ENCODE data around the gene RET. TPM values are rescaled to one million over a fixed set of nuclear protein-coding genes. Genes with fewer than 3 reads are reported as not detected.

Gene RET
- total RNA-seq, 1 experiment from 2014 or later: 21.4 TPM

- ChIA-PET CTCF (no interaction called here), POLR2A (no interaction called here)
- no peak overlapping the region for H3K27ac Mint-ChIP-seq
- peaks cover 5% of the 10 kb centered on the region; the same call in 1 of the 2 replicates for H3K4me1 Mint-ChIP-seq
- H3K9me3 Mint-ChIP-seq: peaks cover 25% of the 10 kb centered on the region
- peaks cover 7% of the 10 kb centered on the region for H3K36me3 Mint-ChIP-seq
- DNase-seq (ENCODE audit: low spot score) (no peak), ATAC-seq (no peak)
- TF ChIP-seq ZNF396 (CRISPR knock-in tag; IDR thresholded peaks at IDR 0.05; ENCODE audit: borderline replicate concordance) (no peak), EMX1 (CRISPR knock-in tag; IDR thresholded peaks at IDR 0.05) (no peak)
- H3K4me3 Mint-ChIP-seq: no peak overlapping the region
- no peaks in the 10 kb centered on the region; the same call in 1 of the 2 replicates for H3K27me3 Mint-ChIP-seq (ENCODE audit: low read depth)
Measured at GRCh38 chr10:43037440-43037839, 39.4 kb upstream of the RET start.

- Mint-ChIP-seq H3K4me1 (peaks cover 6% of the 10 kb centered on the region; the same call in 1 of the 2 replicates), H3K27ac (no peak overlapping the region)
- POLR2A ChIA-PET: no interaction called here
Measured at GRCh38 chr10:43037942-43038782, 38.7 kb upstream of the RET start.

GRCh38 chr10:43038783-43039623 is 37.9 kb upstream of the RET start:
- Mint-ChIP-seq H3K36me3 (no peaks in the 10 kb centered on the region), H3K4me3 (no peak overlapping the region), H3K27ac (no peak overlapping the region), H3K4me1 (peaks cover 11% of the 10 kb centered on the region), H3K27me3 (ENCODE audit: low read depth) (no peaks in the 10 kb centered on the region; the same call in 1 of the 2 replicates), H3K9me3 (peaks cover 10% of the 10 kb centered on the region)
- no peak for DNase-seq (ENCODE audit: low spot score)
- POLR2A ChIA-PET: no interaction called here
- CTCF ChIA-PET: interaction anchor here (0.6 to 2.1 kb wide), 3 partner anchors 37 to 198 kb away, joined by 3 to 7 read pairs (median 3); no protein-coding TSS in a partner anchor
- ATAC-seq: no peak
- TF ChIP-seq, protein P1, sequence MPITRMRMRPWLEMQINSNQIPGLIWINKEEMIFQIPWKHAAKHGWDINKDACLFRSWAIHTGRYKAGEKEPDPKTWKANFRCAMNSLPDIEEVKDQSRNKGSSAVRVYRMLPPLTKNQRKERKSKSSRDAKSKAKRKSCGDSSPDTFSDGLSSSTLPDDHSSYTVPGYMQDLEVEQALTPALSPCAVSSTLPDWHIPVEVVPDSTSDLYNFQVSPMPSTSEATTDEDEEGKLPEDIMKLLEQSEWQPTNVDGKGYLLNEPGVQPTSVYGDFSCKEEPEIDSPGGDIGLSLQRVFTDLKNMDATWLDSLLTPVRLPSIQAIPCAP (CRISPR knock-in tag; IDR thresholded peaks at IDR 0.05): no peak
- TF ChIP-seq CBFB (CRISPR knock-in tag; IDR thresholded peaks at IDR 0.05; ENCODE audit: low read depth) (no peak), ZMAT4 (CRISPR knock-in tag; IDR thresholded peaks at IDR 0.05) (no peak), JAZF1 (CRISPR knock-in tag; IDR thresholded peaks at IDR 0.05) (no peak), SP1 (CRISPR knock-in tag; conservative IDR thresholded peaks at IDR 0.05) (no peak), TEAD1 (CRISPR knock-in tag; IDR thresholded peaks at IDR 0.05) (no peak), ZNF671 (CRISPR knock-in tag; IDR thresholded peaks at IDR 0.05) (no peak), GTF2I (CRISPR knock-in tag; conservative IDR thresholded peaks at IDR 0.05) (no peak), MXD4 (CRISPR knock-in tag; IDR thresholded peaks at IDR 0.05; ENCODE audit: borderline replicate concordance) (no peak)
- TF ChIP-seq, protein P2, sequence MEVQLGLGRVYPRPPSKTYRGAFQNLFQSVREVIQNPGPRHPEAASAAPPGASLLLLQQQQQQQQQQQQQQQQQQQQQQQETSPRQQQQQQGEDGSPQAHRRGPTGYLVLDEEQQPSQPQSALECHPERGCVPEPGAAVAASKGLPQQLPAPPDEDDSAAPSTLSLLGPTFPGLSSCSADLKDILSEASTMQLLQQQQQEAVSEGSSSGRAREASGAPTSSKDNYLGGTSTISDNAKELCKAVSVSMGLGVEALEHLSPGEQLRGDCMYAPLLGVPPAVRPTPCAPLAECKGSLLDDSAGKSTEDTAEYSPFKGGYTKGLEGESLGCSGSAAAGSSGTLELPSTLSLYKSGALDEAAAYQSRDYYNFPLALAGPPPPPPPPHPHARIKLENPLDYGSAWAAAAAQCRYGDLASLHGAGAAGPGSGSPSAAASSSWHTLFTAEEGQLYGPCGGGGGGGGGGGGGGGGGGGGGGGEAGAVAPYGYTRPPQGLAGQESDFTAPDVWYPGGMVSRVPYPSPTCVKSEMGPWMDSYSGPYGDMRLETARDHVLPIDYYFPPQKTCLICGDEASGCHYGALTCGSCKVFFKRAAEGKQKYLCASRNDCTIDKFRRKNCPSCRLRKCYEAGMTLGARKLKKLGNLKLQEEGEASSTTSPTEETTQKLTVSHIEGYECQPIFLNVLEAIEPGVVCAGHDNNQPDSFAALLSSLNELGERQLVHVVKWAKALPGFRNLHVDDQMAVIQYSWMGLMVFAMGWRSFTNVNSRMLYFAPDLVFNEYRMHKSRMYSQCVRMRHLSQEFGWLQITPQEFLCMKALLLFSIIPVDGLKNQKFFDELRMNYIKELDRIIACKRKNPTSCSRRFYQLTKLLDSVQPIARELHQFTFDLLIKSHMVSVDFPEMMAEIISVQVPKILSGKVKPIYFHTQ (CRISPR knock-in tag; IDR thresholded peaks at IDR 0.05): no peak
- TF ChIP-seq, protein P3, sequence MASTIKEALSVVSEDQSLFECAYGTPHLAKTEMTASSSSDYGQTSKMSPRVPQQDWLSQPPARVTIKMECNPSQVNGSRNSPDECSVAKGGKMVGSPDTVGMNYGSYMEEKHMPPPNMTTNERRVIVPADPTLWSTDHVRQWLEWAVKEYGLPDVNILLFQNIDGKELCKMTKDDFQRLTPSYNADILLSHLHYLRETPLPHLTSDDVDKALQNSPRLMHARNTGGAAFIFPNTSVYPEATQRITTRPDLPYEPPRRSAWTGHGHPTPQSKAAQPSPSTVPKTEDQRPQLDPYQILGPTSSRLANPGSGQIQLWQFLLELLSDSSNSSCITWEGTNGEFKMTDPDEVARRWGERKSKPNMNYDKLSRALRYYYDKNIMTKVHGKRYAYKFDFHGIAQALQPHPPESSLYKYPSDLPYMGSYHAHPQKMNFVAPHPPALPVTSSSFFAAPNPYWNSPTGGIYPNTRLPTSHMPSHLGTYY (CRISPR knock-in tag; IDR thresholded peaks at IDR 0.05): no peak

More at GRCh38 chr10:43037942-43038782, 38.7 kb upstream of the RET start:
- ATAC-seq: no peak
- Mint-ChIP-seq H3K27me3 (ENCODE audit: low read depth) (no peaks in the 10 kb centered on the region; the same call in 1 of the 2 replicates), H3K36me3 (no peaks in the 10 kb centered on the region), H3K4me3 (no peak overlapping the region), H3K9me3 (peaks cover 17% of the 10 kb centered on the region)
- DNase-seq (ENCODE audit: low spot score): no peak
- CTCF ChIA-PET: interaction anchor here (2.1 kb wide), 1 partner anchor 38 kb away, joined by 7 read pairs; no protein-coding TSS in a partner anchor
- TF ChIP-seq EMX1 (CRISPR knock-in tag; IDR thresholded peaks at IDR 0.05) (no peak), TEAD1 (CRISPR knock-in tag; IDR thresholded peaks at IDR 0.05) (no peak), CBFB (CRISPR knock-in tag; IDR thresholded peaks at IDR 0.05; ENCODE audit: low read depth) (no peak), ETV6 (CRISPR knock-in tag; IDR thresholded peaks at IDR 0.05) (no peak), ZNF423 (CRISPR knock-in tag; IDR thresholded peaks at IDR 0.05) (no peak), NFATC4 (CRISPR knock-in tag; IDR thresholded peaks at IDR 0.05) (no peak), ZNF121 (CRISPR knock-in tag; IDR thresholded peaks at IDR 0.05) (no peak), ZBTB21 (CRISPR knock-in tag; IDR thresholded peaks at IDR 0.05; ENCODE audit: borderline replicate concordance) (no peak), ATF1 (CRISPR knock-in tag; IDR thresholded peaks at IDR 0.05) (no peak)
- TF ChIP-seq, protein P4, sequence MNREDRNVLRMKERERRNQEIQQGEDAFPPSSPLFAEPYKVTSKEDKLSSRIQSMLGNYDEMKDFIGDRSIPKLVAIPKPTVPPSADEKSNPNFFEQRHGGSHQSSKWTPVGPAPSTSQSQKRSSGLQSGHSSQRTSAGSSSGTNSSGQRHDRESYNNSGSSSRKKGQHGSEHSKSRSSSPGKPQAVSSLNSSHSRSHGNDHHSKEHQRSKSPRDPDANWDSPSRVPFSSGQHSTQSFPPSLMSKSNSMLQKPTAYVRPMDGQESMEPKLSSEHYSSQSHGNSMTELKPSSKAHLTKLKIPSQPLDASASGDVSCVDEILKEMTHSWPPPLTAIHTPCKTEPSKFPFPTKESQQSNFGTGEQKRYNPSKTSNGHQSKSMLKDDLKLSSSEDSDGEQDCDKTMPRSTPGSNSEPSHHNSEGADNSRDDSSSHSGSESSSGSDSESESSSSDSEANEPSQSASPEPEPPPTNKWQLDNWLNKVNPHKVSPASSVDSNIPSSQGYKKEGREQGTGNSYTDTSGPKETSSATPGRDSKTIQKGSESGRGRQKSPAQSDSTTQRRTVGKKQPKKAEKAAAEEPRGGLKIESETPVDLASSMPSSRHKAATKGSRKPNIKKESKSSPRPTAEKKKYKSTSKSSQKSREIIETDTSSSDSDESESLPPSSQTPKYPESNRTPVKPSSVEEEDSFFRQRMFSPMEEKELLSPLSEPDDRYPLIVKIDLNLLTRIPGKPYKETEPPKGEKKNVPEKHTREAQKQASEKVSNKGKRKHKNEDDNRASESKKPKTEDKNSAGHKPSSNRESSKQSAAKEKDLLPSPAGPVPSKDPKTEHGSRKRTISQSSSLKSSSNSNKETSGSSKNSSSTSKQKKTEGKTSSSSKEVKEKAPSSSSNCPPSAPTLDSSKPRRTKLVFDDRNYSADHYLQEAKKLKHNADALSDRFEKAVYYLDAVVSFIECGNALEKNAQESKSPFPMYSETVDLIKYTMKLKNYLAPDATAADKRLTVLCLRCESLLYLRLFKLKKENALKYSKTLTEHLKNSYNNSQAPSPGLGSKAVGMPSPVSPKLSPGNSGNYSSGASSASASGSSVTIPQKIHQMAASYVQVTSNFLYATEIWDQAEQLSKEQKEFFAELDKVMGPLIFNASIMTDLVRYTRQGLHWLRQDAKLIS (CRISPR knock-in tag; IDR thresholded peaks at IDR 0.05; ENCODE audit: borderline replicate concordance): no peak
- TF ChIP-seq, protein P5, sequence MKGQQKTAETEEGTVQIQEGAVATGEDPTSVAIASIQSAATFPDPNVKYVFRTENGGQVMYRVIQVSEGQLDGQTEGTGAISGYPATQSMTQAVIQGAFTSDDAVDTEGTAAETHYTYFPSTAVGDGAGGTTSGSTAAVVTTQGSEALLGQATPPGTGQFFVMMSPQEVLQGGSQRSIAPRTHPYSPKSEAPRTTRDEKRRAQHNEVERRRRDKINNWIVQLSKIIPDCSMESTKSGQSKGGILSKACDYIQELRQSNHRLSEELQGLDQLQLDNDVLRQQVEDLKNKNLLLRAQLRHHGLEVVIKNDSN (CRISPR knock-in tag; IDR thresholded peaks at IDR 0.05): no peak
